Suprapubic skin (tissue), 4 donors: Measurements from ENCODE around the gene SLC10A3. TPM values are rescaled to one million over a fixed set of nuclear protein-coding genes. Genes with fewer than 3 reads are reported as not detected.

ENCODE experiments used
- DNase-seq, 2 donors: peaks; one replicate each; pipeline ENCODE4 v3.0.0-alpha.2; 2019; ENCODE audit warnings: low spot score in 2 of 2
- H3K27ac ChIP-seq: fragments of 200-600 bp; sonication (generic); one replicate; pipeline ENCODE4 v1.5.1; 2019
- H3K27me3 ChIP-seq: fragments of 200-600 bp; sonication (generic); one replicate; pipeline ENCODE4 v1.5.1; 2019
- H3K36me3 ChIP-seq: fragments of 200-600 bp; sonication (generic); one replicate; pipeline ENCODE4 v1.5.1; 2019
- H3K4me1 ChIP-seq: fragments of 200-600 bp; sonication (generic); one replicate; pipeline ENCODE4 v1.5.1; 2019
- H3K4me3 ChIP-seq: fragments of 200-600 bp; sonication (generic); one replicate; pipeline ENCODE4 v1.5.1; 2019; ENCODE audit warnings: mild to moderate bottlenecking
- H3K9me3 ChIP-seq: fragments of 200-600 bp; sonication (generic); one replicate; pipeline ENCODE4 v1.5.1; 2019
- EP300 ChIP-seq: sonication (generic); formaldehyde crosslinking; IDR thresholded peaks from one replicate; pipeline ENCODE4 v1.6.1; 2017; ENCODE audit warnings: antibody characterized with exemption
- POLR2A ChIP-seq, 2 donors: fragments of 450-650 bp; IDR thresholded peaks; one replicate each; pipeline ENCODE4 v1.6.1; 2017; ENCODE audit warnings: antibody characterized with exemption in 2 of 2, mild to moderate bottlenecking in 2 of 2, moderate library complexity in 2 of 2
- POLR2AphosphoS5 ChIP-seq, 3 donors: sonication (generic); formaldehyde crosslinking; IDR thresholded peaks; one replicate each; pipeline ENCODE4 v1.6.1; 2017; ENCODE audit warnings: antibody characterized with exemption in 3 of 3
- WGBS: methylation state at CpG from one replicate; pipeline ENCODE4 v1.1.5; 2018; 5-methylcytosine and 5-hydroxymethylcytosine counted together
- total RNA-seq, 4 donors: library from RNA; depleted of rRNA; stranded (reverse); fragments of >200 nt; gene quantifications; one replicate each; pipeline ENCODE4 v1.1.0, GENCODE V29; 2016
- TF ChIP-seq, protein P1 (sequence below), 2 donors: fragments of 200-600 bp in 1 of 2; fragments of 450-650 bp in 1 of 2; sonication (generic) in 1 of 2; IDR thresholded peaks; one replicate each; pipeline ENCODE4 v1.5.1; 2016 to 2019; ENCODE audit warnings: antibody characterized with exemption in 2 of 2, mild to moderate bottlenecking in 1 of 2, moderate library complexity in 1 of 2

Gene SLC10A3
- total RNA-seq, 4 donors from 2014 or later, result 16.5 to 45.0 (median 38.8) TPM

DNA sequence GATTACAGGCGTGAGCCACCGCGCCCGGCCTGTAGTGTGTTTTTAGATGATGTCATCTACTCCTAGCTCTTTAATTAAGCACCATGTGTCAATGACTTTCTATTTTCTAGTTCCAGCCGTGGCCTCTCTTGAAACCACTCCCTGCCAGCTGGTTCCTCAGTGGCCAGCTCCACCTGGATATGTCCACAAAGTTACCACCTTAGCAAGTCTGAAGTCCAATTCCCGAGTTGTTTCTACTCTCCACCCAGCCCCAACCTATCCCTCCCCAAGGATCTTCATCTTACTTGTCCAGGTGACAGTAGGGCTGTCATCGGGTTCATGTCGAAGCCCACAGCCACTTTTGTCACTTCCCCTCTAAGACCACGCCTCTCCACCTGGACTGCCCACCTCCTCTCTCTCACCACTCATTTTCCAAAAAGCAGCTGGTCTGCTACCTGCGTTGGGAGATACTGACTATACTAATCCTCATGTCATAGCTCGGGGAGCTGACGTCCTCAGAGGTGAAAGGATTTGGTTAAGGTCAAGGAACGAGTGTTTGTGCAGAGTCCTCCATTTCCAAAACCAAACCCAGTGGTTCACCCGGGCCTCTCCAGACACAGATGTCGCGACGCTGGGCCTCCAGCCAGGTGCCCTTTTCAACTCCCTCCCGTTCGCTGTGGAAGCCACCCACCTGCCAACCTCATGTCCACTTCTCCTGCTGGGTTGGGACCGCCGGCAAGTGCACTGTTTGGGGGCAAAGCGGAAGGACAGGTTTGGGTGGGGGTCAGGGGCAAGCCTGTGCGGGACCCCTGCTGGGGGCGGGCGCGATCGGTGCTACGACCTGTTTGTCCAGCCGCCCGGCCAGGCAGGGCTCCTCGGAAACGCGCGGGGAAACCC, 24.9 kb upstream of the SLC10A3 start:
- H3K4me3 ChIP-seq, result peak overlapping the region; percentile 66
- TF ChIP-seq POLR2A (IDR thresholded peaks at IDR 0.05) (no peak), POLR2AphosphoS5 (IDR thresholded peaks at IDR 0.05) (no peak), EP300 (no peak)
- H3K36me3 ChIP-seq, result peaks cover 5% of the 10 kb centered on the region
- H3K4me1 ChIP-seq, result peaks cover 16% of the 10 kb centered on the region
- H3K27me3 ChIP-seq, result no peaks in the 10 kb centered on the region
- no peaks in the 10 kb centered on the region for H3K9me3 ChIP-seq
- H3K27ac ChIP-seq, result peak overlapping the region; percentile 92
- 48% methylated on average over 15 of the region's 34 CpGs for WGBS
- DNase-seq, result no peak

DNA sequence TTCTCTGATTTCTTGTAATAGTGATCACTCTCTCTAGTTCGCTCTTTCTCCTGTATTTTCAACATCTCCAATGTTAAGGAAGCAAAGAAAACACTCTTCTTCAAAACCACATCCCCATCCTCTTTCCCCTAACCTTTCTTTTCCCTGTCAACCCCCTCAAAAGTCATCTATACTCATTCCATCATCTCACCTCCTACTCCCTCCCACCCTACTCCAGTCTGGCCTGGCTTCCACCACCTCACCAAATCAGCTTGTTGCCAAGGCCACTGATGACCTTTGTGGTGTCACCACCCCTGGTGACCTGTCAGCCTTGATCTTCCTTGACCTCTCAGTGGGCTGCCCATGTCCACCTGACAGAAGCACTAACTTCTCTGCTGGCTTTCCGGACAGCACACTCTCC, 23.3 kb upstream of the SLC10A3 start:
- TF ChIP-seq POLR2AphosphoS5 (IDR thresholded peaks at IDR 0.05), result no peak
- no peak for TF ChIP-seq EP300
- TF ChIP-seq, protein P1, sequence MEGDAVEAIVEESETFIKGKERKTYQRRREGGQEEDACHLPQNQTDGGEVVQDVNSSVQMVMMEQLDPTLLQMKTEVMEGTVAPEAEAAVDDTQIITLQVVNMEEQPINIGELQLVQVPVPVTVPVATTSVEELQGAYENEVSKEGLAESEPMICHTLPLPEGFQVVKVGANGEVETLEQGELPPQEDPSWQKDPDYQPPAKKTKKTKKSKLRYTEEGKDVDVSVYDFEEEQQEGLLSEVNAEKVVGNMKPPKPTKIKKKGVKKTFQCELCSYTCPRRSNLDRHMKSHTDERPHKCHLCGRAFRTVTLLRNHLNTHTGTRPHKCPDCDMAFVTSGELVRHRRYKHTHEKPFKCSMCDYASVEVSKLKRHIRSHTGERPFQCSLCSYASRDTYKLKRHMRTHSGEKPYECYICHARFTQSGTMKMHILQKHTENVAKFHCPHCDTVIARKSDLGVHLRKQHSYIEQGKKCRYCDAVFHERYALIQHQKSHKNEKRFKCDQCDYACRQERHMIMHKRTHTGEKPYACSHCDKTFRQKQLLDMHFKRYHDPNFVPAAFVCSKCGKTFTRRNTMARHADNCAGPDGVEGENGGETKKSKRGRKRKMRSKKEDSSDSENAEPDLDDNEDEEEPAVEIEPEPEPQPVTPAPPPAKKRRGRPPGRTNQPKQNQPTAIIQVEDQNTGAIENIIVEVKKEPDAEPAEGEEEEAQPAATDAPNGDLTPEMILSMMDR (IDR thresholded peaks at IDR 0.05), result no peak
- TF ChIP-seq POLR2A (IDR thresholded peaks at IDR 0.05), result no peak
- H3K9me3 ChIP-seq, result no peaks in the 10 kb centered on the region
- no peak for DNase-seq
- no peaks in the 10 kb centered on the region for H3K27me3 ChIP-seq
- H3K4me3 ChIP-seq, result no peak overlapping the region
- H3K36me3 ChIP-seq, result peaks cover 5% of the 10 kb centered on the region
- H3K27ac ChIP-seq, result no peak overlapping the region
- peaks cover 16% of the 10 kb centered on the region for H3K4me1 ChIP-seq
- 82% methylated on average over 2 of the region's 2 CpGs for WGBS

DNA sequence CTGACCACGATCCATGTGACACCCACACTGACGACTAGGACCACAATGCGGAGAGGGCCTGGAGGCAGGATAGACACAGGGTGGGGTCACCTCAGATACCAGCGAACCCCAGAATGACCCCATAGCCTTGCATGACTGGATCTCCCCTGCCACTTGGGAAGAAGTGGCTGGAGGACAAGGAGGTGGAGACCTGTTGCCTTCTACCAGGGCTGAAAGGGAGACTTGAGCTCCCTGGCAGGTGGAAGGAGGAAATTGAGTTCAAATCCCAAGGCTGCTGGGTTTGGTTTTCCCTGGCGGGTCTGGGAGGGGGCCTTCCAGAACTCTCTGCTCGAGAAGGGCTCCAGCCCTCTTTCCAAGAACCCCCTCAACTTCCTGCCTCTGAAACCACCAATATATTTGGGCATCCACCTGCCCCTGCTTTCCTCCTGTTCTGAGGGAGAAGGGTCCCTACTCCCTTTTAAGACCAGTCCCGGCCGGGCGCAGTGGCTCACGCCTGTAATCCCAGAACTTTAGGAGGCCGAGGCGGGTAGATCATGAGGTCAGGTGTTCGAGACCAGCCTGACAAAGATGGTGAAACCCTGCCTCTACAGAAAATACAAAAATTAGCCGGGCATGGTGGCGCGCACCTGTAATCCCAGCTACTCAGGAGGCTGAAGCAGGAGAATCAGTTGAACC, 22.6 kb upstream of the SLC10A3 start:
- H3K9me3 ChIP-seq, result no peaks in the 10 kb centered on the region
- H3K4me1 ChIP-seq, result peaks cover 16% of the 10 kb centered on the region
- DNase-seq, result no peak
- H3K27ac ChIP-seq, result no peak overlapping the region
- no peak overlapping the region for H3K4me3 ChIP-seq
- H3K36me3 ChIP-seq, result peaks cover 5% of the 10 kb centered on the region
- 89% methylated on average over 16 of the region's 16 CpGs for WGBS
- no peak for TF ChIP-seq POLR2A (IDR thresholded peaks at IDR 0.05)
- TF ChIP-seq, protein P1 (IDR thresholded peaks at IDR 0.05), result no peak
- no peak for TF ChIP-seq POLR2AphosphoS5 (IDR thresholded peaks at IDR 0.05)
- no peak for TF ChIP-seq EP300
- H3K27me3 ChIP-seq, result no peaks in the 10 kb centered on the region

DNA sequence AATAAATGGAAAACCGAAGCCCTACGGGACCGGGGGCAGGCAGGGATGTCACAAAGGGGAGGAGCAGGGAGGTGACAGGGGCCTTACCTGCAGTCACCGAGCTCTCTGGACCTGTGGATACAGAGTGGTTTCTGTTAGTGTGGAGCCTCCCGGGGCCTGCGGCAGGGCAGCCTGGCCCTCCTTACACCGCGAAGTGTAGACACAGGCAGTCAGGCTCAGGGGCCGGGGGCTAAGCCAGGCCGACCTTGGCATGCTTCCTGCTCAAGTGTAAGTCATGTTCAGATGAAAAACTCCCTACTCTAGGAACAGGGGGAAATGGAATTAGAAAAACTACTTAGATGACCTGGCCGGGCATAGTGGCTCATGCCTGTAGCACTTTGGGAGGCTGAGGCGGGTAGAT, 21.3 kb upstream of the SLC10A3 start:
- Histone ChIP-seq H3K9me3 (no peaks in the 10 kb centered on the region), H3K27me3 (no peaks in the 10 kb centered on the region), H3K4me1 (peaks cover 5% of the 10 kb centered on the region), H3K4me3 (no peak overlapping the region), H3K36me3 (peaks cover 11% of the 10 kb centered on the region), H3K27ac (no peak overlapping the region)
- 76% methylated on average over 12 of the region's 12 CpGs for WGBS
- no peak for DNase-seq
- TF ChIP-seq EP300 (no peak), POLR2AphosphoS5 (IDR thresholded peaks at IDR 0.05) (no peak)
- TF ChIP-seq, protein P1 (IDR thresholded peaks at IDR 0.05), result no peak

DNA sequence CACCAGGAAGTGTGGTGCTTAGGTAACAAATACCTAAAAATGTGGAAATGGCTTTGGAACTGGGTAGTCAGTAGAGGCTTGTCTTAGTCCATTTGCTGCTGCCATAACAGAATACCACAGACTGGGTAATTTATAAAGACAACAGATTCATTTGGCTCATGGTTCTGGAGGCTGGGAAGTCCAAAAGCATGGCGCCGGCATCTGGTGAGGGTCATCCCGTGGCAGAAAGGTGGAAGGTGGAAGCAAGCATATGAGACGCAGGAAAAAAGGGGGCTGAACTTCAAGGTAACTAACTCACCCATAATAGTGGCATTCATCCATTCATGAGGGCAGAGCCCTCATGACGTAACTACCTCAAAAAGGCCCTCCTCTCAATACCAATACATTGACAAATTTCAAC, 19.0 kb upstream of the SLC10A3 start:
- H3K27me3 ChIP-seq, result no peaks in the 10 kb centered on the region
- H3K9me3 ChIP-seq, result no peaks in the 10 kb centered on the region
- WGBS, result 89% methylated on average over 5 of the region's 5 CpGs
- no peak overlapping the region for H3K27ac ChIP-seq
- H3K4me1 ChIP-seq, result no peaks in the 10 kb centered on the region
- DNase-seq, result no peak
- H3K4me3 ChIP-seq, result no peak overlapping the region
- peaks cover 27% of the 10 kb centered on the region for H3K36me3 ChIP-seq
- TF ChIP-seq EP300 (no peak), POLR2A (IDR thresholded peaks at IDR 0.05) (no peak), POLR2AphosphoS5 (IDR thresholded peaks at IDR 0.05) (no peak)
- TF ChIP-seq, protein P1 (IDR thresholded peaks at IDR 0.05), result no peak
